Left ventricle myocardium superior (tissue), 1 donor: ENCODE results near the gene IL10RA. TPM values are rescaled to one million over a fixed set of nuclear protein-coding genes. Genes with fewer than 3 reads are reported as not detected.
"Not testable (repeated sequence)": the region's sequence is repeated elsewhere in the genome, so short reads cannot be mapped to it uniquely, and the experiment has no call there.

Experiments used
- ATAC-seq: fragments of 200-7000 bp; cut with Tn5 transposase; one replicate; pipeline ENCODE4 v1.9.1; 2020; ENCODE audit warnings: mild to moderate bottlenecking, moderate library complexity
- DNase-seq: peaks from one replicate; pipeline ENCODE4 v3.0.0-alpha.2; 2020
- intact Hi-C: fragments of 100-400 bp; cut with micrococcal nuclease; formaldehyde crosslinking; loops from one replicate; pipeline ENCODE4 v1.11.0; 2022
- total RNA-seq: library from RNA; stranded (reverse); fragmentation: NEBNext Ultra II Directional; extraction: Animal tissue kit (Norgen Biotek cat#: 25700); gene quantifications from one replicate; pipeline ENCODE4 v1.2.1, GENCODE V29; 2021
- donor health status: DM: no; HTN: yes; CAD: no; lungs with severe emphysema.

The IL10RA gene
- total RNA-seq, 1 donor from 2014 or later: 6.0 TPM

DNA sequence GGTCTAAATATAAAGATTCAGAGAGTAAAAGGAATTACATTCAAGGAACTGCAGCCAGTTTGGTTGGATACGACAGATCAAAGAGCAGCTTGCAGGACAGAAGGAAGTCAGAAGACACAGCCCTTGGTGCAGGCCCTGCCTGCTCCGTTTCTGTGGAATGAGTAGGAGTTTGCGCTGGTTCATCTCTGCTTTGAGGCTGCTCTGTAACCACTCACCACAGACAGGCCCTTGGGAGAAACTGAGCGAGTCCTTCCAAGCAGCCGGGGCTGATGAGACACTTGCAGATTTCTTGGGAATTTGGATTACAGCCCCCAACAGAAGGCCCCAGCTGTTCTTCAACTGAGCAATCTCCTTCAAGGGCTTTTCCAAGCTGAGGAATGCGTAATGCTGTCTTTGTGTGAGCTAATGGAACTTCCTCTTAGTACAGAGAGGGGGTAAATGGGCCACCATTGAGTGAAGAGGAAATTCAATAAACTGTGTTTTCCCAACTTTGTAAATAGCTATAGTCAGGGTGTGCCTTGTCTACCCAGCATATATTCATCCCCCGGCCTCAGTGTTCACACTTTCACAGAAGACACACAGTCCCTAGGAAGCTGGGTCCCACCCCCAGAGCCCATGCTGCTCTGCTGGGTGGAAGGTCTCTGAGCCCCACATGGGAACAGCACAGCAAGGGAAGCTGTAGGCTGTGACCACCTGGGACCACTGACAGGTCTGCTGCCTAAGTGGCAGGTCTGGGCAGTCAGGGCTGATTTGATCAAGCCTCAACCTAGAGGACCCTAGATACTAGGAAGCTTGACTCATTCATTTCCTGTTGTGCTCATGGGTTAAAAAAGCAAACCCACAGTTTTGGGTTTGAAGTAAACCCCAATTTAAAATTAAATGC is 16.6 kb downstream of the IL10RA start:
- peak; percentile 70 for DNase-seq
- intact Hi-C loops: no loop called here
- peak; percentile 89 for ATAC-seq

GRCh38 chr11:118003456-118003855 is 17.3 kb downstream of the IL10RA start:
- DNase-seq (no peak), ATAC-seq (no peak)
- intact Hi-C loops: no loop called here

- intact Hi-C loops: no loop called here
- DNase-seq: no peak
- no peak for ATAC-seq
Measured at GRCh38 chr11:118004543-118005223, 18.5 kb downstream of the IL10RA start.

GRCh38 chr11:118005224-118006152 is 19.3 kb downstream of the IL10RA start:
- ATAC-seq: no peak
- intact Hi-C loops: no loop called here
- no peak for DNase-seq

GRCh38 chr11:118006153-118006534 is 19.9 kb downstream of the IL10RA start:
- DNase-seq (no peak), ATAC-seq (no peak)
- intact Hi-C loops: no loop called here

- intact Hi-C loops: no loop called here
- no peak for ATAC-seq
- DNase-seq: no peak
Measured at GRCh38 chr11:118007040-118007439, 20.8 kb downstream of the IL10RA start.

DNA sequence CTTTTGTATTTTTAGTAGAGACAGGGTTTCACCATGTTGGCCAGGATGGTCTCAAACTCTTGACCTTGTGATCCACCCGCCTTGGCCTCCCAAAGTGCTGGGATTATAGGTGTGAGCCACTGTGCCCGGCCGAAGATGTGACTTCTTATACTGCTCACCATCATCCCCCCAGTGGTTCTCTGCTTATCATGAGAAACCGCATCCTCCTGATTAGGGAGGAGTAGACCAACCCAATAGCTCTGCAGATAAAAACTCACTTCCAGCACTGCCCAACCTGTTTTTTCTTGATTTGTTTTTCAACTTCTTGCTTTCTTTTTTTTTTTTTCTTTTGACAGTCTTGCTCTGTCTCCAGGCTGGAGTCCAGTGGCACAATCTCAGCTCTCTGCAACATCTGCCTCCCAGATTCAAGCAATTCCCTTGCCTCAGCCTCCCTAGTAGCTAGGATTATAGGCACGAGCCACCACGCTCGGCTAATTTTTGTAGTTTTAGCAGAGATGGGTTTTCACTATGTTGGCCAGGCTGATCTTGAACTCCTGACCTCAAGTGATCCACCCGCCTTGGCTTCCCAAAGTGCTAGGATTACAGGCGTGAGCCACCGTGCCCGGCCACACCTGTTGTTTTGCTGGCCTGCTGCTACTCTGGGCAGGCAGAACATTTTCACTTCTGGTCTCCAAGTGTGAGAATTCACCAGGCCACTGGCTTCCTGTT is 21.5 kb downstream of the IL10RA start:
- peak; percentile 24 for ATAC-seq
- DNase-seq: not testable (repeated sequence)

DNA sequence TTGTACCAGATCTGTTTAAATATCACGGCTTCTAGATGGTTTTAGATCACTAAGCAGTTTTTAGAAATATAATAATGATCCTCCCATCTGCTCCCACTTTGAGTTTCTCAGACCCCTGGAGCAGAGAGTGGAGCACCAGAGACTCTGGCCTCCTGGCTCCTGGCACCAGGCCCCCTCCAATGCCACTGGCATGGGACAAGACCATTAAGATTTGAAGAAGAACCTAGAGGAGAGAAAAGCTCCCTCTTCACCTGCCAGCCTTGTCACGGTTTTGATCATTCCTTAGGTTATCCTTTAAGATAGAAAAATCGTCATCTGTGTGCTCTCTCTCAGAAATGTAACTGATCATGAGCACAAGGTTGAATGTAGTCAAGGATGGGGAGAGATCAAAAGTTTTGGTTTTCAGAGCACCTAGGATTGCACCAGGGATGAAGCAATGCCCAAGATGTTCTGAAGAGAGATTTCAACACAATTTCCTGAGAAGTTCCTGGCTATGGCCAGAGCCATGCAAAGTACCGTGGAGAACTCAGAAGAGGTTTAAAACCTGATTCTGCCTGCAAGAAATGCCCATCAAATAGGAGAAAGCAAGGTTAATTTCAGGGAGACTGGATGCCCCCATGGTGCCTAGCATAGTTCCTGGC is 22.2 kb downstream of the IL10RA start:
- ATAC-seq (peak; percentile 21), DNase-seq (no peak)
- intact Hi-C loops: no loop called here

More for the DNA sequence above, 21.5 kb downstream of the IL10RA start:
- intact Hi-C loops: not testable (repeated sequence)

GRCh38 chr11:118009864-118010737 is 23.9 kb downstream of the IL10RA start:
- ATAC-seq: no peak
- intact Hi-C loops: no loop called here
- no peak for DNase-seq

GRCh38 chr11:118010738-118011461 is 24.7 kb downstream of the IL10RA start:
- intact Hi-C loops: no loop called here

GRCh38 chr11:118012083-118012669 is 26.0 kb downstream of the IL10RA start:
- no peak for DNase-seq
- peak; percentile 51 for ATAC-seq
- intact Hi-C loops: no loop called here

More at GRCh38 chr11:118010738-118011461, 24.7 kb downstream of the IL10RA start:
- ATAC-seq (peak; percentile 67), DNase-seq (peak; percentile 57)

DNA sequence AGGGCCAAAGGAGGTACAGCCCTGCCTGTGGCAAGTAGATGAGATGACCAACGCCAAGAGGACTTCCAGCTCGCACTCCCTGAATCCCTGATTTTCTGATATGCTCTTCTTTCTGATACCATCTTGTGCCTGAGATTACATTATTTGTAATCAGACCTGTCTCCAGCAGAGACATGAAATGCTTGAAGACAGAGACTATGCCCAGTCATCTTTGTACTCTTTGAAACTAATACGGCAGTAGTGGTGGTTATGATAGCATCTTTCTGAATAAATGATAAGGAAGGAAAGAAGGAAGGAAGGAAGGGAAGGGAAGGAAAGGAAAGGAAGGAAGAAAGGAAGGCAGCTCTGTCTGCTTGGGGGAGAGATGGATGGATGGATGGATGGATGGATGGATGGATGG is 27.8 kb downstream of the IL10RA start:
- no peak for DNase-seq

GRCh38 chr11:118015385-118015841 is 29.2 kb downstream of the IL10RA start:
- ATAC-seq (no peak), DNase-seq (no peak)
- intact Hi-C loops: no loop called here

More for the DNA sequence above, 27.8 kb downstream of the IL10RA start:
- ATAC-seq: no peak
- intact Hi-C loops: no loop called here

- intact Hi-C loops: no loop called here
- ATAC-seq (no peak), DNase-seq (no peak)
Measured at GRCh38 chr11:118016104-118016503, 29.9 kb downstream of the IL10RA start.

DNA sequence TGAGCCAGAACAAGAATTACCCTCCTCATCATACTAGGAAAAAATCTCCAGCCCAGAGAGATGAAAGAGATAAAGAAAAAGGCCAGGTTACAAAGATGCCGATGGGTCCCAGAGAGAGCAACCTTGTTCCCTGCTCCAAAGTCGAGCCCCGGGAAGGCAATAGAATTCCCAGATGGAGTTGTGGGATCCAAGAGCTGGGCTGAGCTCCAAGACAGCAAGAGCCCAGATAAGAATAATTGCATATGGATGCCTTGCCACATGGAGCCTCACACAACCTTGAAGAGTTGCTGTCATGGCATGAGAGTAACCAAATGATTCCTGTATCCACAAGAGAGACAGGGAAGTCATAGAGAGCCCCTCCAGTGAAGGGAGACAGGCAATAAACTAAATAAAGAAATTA is 30.9 kb downstream of the IL10RA start:
- intact Hi-C loops: no loop called here
- DNase-seq: no peak
- ATAC-seq: no peak

GRCh38 chr11:118017631-118018315 is 31.6 kb downstream of the IL10RA start:
- DNase-seq (no peak), ATAC-seq (no peak)
- intact Hi-C loops: no loop called here
